Thyroid gland (tissue), 4 donors: ENCODE measurements around the gene THSD7B.

ENCODE experiments used
- CTCF ChIP-seq, 6 experiments: fragments of 200-600 bp in 3 of 6; fragments of 450-650 bp in 3 of 6; sonication (generic) in 3 of 6; IDR thresholded peaks; one replicate each; pipeline ENCODE4 v1.5.1; 2016 to 2019; ENCODE audit warnings: antibody characterized with exemption in 6 of 6, mild to moderate bottlenecking in 2 of 6, inconsistent platforms in 1 of 6, moderate library complexity in 1 of 6
- POLR2A ChIP-seq, 2 donors: fragments of 450-650 bp; IDR thresholded peaks; one replicate each; pipeline ENCODE4 v1.6.1; 2017; ENCODE audit warnings: antibody characterized with exemption in 2 of 2, mild to moderate bottlenecking in 2 of 2, moderate library complexity in 1 of 2

GRCh38 chr2:137724912-137725311, 959.6 kb downstream of the THSD7B start:
- TF ChIP-seq CTCF (IDR thresholded peaks at IDR 0.05) (no peak), POLR2A (IDR thresholded peaks at IDR 0.05) (no peak)
